Middle frontal gyrus (tissue), 1 donor: ENCODE measurements around the gene PLA2G3.

Experiments used
- DNase-seq: peaks from one replicate; pipeline ENCODE4 v3.0.0-alpha.2; 2015; ENCODE audit warnings: low spot score; ENCODE audit errors: extremely low spot score

Gene PLA2G3

DNA sequence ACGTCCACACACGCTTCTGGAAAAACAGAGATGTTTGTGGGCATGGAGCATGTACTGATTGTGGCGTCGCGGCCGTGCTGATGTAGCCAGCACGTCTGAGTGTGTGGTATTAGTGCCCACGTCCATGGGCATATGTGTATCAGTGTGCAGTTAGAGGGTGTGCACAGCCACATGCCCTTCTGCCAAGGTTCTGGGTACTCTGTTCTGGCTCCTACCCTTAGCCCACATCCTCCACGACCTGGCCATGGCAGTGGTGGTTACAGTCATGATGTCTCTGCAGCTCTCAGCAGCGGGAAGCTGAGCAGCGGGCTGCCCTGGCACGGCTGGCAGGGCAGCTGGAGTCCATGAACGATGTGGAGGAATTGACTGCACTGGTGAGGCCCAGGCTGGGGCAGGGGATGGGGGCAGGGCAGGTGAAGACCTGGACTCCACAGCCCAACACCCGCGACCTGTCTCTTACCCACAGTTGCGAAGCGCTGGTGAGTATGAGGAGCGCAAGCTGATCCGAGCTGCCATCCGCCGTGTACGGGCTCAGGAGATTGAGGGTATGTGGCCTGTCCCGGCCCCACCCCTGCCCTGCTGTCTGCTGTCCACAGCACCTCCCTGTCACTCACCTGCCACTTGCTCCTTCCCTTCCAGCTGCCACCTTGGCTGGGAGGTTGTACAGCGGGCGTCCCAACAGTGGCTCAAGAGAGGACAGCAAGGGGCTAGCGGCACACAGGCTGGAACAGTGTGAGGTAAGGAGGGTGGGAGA, 51.9 kb downstream of the PLA2G3 start:
- DNase-seq, result no peak

DNA sequence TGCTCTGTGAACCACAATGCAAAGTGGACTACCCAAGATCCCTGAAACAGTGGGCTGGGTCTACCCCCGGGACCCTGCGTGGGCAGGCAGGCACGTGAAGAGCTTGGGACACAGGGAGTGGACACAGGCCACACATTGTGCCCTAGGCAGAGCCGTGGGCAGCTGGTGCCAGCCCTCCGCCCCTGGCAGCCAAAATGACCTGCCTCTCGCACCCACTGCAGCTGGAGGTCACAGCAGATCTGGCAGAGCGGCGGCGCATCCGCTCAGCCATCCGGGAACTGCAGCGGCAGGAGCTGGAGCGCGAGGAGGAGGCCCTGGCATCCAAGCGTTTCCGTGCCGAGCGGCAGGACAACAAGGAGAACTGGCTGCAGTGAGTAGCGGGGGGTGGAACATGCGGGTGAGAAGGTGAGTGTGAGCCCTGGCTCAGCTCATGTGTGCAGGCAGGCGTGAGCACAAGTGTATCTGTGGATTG, 52.5 kb downstream of the PLA2G3 start:
- DNase-seq, result no peak

DNA sequence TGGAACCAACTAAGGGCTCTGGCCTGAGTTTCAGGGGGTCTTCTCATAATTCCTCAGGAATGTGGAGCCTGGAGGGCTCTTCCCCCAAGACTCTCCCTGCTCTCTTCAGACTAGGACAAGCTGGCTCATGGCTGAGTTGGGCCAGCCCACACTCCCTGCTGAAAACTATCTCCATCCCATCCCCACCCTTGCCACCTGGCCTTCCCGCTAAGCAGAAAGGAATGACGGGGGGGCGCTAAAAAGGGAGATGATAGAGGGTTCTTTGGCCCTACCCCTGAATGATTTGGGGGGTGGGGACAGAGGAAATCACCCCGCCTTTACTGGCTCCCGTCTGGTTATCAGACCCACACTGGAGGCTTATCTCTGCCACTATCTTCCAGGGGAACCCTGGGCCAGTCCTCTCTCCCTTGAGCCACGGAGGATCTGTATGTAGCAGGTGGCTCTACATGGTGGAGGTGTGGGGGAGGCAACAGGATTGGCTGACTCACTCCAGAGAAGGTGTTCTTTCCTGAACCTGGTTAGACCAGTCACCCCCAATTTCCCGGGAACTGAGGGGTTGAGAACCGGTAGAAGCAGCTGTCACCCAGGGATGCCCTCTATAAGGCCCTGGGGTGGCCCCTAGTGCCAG, 53.5 kb downstream of the PLA2G3 start:
- no peak for DNase-seq

- DNase-seq, result no peak
Measured at GRCh38 chr22:31085928-31086327, 54.4 kb downstream of the PLA2G3 start.

DNA sequence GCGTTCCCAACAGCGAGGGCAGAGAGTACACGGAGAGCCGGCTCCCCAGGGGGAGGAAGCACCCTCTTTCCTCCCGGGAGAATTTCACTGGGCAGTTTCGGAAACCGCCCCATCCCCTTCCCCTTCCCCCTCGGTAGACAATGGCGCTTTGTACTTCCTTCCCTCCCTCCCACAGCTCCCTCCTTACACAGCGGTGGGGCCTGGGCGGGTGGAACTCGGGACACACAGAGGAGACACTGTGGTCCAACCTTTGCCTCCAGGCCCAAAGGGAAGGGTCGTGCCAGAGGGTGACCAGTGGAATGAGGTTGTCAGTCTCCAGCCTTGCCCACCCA, 54.8 kb downstream of the PLA2G3 start:
- peak; percentile 57 for DNase-seq

DNA sequence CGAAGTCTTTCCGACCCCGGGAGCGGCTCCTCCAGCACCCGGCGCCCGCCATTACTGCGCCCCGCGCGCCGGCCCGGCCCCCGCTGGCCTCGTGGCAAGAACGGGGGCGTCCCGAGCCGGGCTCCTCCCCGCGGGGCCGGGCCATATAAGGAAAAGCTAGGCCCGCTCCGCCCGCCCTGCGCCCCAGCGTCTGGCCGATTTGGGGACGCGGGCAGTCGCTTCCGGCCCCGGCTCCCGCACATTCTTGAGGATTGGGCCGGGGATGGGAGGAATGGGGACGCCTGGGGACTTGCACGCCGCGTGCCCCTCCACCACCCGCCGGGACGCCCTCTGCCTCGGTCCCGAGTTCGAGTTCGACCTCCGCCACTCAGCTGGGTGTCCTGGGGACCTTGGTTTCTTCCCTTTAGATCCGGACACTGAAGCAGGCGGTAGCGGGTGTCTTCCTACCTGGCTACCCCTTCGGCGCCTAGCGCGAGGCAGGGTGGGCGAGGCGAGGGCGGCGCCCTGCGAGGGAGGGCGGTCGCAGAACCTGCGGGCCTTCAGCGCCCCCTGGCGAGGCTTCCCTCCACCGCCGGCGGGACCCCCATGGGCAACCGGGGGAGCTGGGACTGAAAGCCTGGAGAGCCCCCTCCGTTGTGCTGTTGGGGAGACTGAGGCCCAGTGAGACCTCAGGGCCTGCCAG, 55.4 kb downstream of the PLA2G3 start:
- DNase-seq, result peak; percentile 52
